HG03060 (cell line): ENCODE measurements around the gene ROCK2.
"Not testable (repeated sequence)": the region's sequence is repeated elsewhere in the genome, so short reads cannot be mapped to it uniquely, and the experiment has no call there.

Experiments
- ATAC-seq: cut with Tn5 transposase; IDR thresholded peaks from one replicate; pipeline ENCODE4 v1.9.1; 2021; ENCODE audit warnings: low read depth, moderate number of reproducible peaks; ENCODE audit not compliant: unreplicated experiment

Gene ROCK2

GRCh38 chr2:11343368-11343649 lies 1.1 kb downstream of the ROCK2 start:
- no peak for ATAC-seq

GRCh38 chr2:11342551-11343367 lies 1.7 kb downstream of the ROCK2 start:
- no peak for ATAC-seq

GRCh38 chr2:11340717-11341116 lies 3.7 kb downstream of the ROCK2 start:
- no peak for ATAC-seq

GRCh38 chr2:11339508-11340083 lies 4.8 kb downstream of the ROCK2 start:
- no peak for ATAC-seq

GRCh38 chr2:11338580-11338979 lies 5.9 kb downstream of the ROCK2 start:
- no peak for ATAC-seq

- no peak for ATAC-seq
Measured at GRCh38 chr2:11337909-11338308, 6.5 kb downstream of the ROCK2 start.

- ATAC-seq = no peak
Measured at GRCh38 chr2:11336189-11336588, 8.2 kb downstream of the ROCK2 start.

- no peak for ATAC-seq
Measured at GRCh38 chr2:11333427-11334183, 10.8 kb downstream of the ROCK2 start.

- no peak for ATAC-seq
Measured at GRCh38 chr2:11332596-11332995, 11.8 kb downstream of the ROCK2 start.

- no peak for ATAC-seq
Measured at GRCh38 chr2:11330457-11331142, 13.8 kb downstream of the ROCK2 start.

GRCh38 chr2:11329776-11330175 lies 14.7 kb downstream of the ROCK2 start:
- ATAC-seq = no peak

- ATAC-seq = not testable (repeated sequence)
Measured at GRCh38 chr2:11328522-11328921, 15.9 kb downstream of the ROCK2 start.

GRCh38 chr2:11327871-11328270 lies 16.6 kb downstream of the ROCK2 start:
- no peak for ATAC-seq

- ATAC-seq = no peak
Measured at GRCh38 chr2:11326677-11327211, 17.7 kb downstream of the ROCK2 start.

GRCh38 chr2:11325961-11326676 lies 18.3 kb downstream of the ROCK2 start:
- no peak for ATAC-seq

GRCh38 chr2:11321847-11322246 lies 22.6 kb downstream of the ROCK2 start:
- ATAC-seq = no peak

- no peak for ATAC-seq
Measured at GRCh38 chr2:11320698-11321492, 23.5 kb downstream of the ROCK2 start.

- no peak for ATAC-seq
Measured at GRCh38 chr2:11319939-11320338, 24.5 kb downstream of the ROCK2 start.

- ATAC-seq = no peak
Measured at GRCh38 chr2:11315074-11315705, 29.2 kb downstream of the ROCK2 start.
